ENCODE results near the gene SCN3A. TPM values are rescaled to one million over a fixed set of nuclear protein-coding genes. Genes with fewer than 3 reads are reported as not detected.

Gene SCN3A
- total and polyA plus RNA-seq, 2 of the 13 experiments (the other 11 are each of a cell fraction or from before 2014, with no cell fraction given): not detected

- in situ Hi-C loops (cut with HindIII; ENCODE audit: extremely low pct_ligation_motif_present, low pct_unique_long_range_greater_than_20kb) (no loop called here), intact Hi-C loops (cut with micrococcal nuclease; ENCODE audit: unreplicated experiment) (no loop called here)
- H3K27ac ChIP-seq (ENCODE audit: extremely low read length, insufficient read depth, low read length): no peak overlapping the region
- FAIRE-seq (no peak), ATAC-seq (no peak), DNase-seq (ENCODE audit: low spot score) (no peak)
- ChIA-PET CTCF (ENCODE audit: low intra/inter-chr PET ratio, low total read pairs) (no interaction called here), POLR2A (no interaction called here)
- H3K79me2 ChIP-seq (ENCODE audit: insufficient read depth, low read length): no peaks in the 10 kb centered on the region
- 6% methylated on average over 2 of the region's 2 CpGs for WGBS (ENCODE audit: low lambda C conversion rate)
- H2AFZ ChIP-seq (ENCODE audit: low read length): no peak overlapping the region
- H3K4me2 ChIP-seq (ENCODE audit: low read depth, low read length): no peak overlapping the region
- no peaks in the 10 kb centered on the region for H3K36me3 ChIP-seq (replicated peaks in 1 of 2; ENCODE audit: control insufficient read depth in 1 of 2, insufficient read depth in 2 of 2, low read length in 2 of 2)
- H4K20me1 ChIP-seq (ENCODE audit: insufficient read depth, low read length): no peaks in the 10 kb centered on the region
- no peaks in the 10 kb centered on the region for H3K27me3 ChIP-seq (ENCODE audit: control insufficient read depth in 1 of 2, insufficient read depth in 2 of 2, low read length in 2 of 2)
- BruUV-seq (replicated peaks): no TSS peak
- H3K9ac ChIP-seq (ENCODE audit: insufficient read depth, low read depth, low read length): no peak overlapping the region
- no peaks in the 10 kb centered on the region for H3K4me1 ChIP-seq (ENCODE audit: insufficient read depth, low read length)
- no peak overlapping the region for H3K4me3 ChIP-seq (replicated peaks in 1 of 3; ENCODE audit: insufficient read depth in 1 of 3, low read depth in 2 of 3, low read length in 3 of 3)
- H3K9me3 ChIP-seq (ENCODE audit: low read length): no peaks in the 10 kb centered on the region
- TF ChIP-seq NFKBIZ (CRISPR knock-in tag; IDR thresholded peaks at IDR 0.05) (no peak), STAG1 (CRISPR knock-in tag; IDR thresholded peaks at IDR 0.05) (no peak), ZNF513 (CRISPR knock-in tag; conservative IDR thresholded peaks at IDR 0.05) (no peak)
These were observed 33.2 kb upstream of the SCN3A start for GRCh38 chr2:165237056-165237455.

- Histone ChIP-seq H2AFZ (ENCODE audit: low read length) (no peak overlapping the region), H3K4me3 (replicated peaks in 1 of 3; ENCODE audit: insufficient read depth in 1 of 3, low read depth in 2 of 3, low read length in 3 of 3) (no peak overlapping the region), H3K9ac (ENCODE audit: insufficient read depth, low read depth, low read length) (no peak overlapping the region), H4K20me1 (ENCODE audit: insufficient read depth, low read length) (no peaks in the 10 kb centered on the region), H3K4me1 (ENCODE audit: insufficient read depth, low read length) (no peaks in the 10 kb centered on the region), H3K79me2 (ENCODE audit: insufficient read depth, low read length) (no peaks in the 10 kb centered on the region), H3K36me3 (replicated peaks in 1 of 2; ENCODE audit: control insufficient read depth in 1 of 2, insufficient read depth in 2 of 2, low read length in 2 of 2) (no peaks in the 10 kb centered on the region), H3K9me3 (ENCODE audit: low read length) (no peaks in the 10 kb centered on the region), H3K27ac (ENCODE audit: extremely low read length, insufficient read depth, low read length) (no peak overlapping the region), H3K27me3 (ENCODE audit: control insufficient read depth in 1 of 2, insufficient read depth in 2 of 2, low read length in 2 of 2) (no peaks in the 10 kb centered on the region), H3K4me2 (ENCODE audit: low read depth, low read length) (no peak overlapping the region)
- in situ Hi-C loops (cut with HindIII; ENCODE audit: extremely low pct_ligation_motif_present, low pct_unique_long_range_greater_than_20kb) (no loop called here), intact Hi-C loops (cut with micrococcal nuclease; ENCODE audit: unreplicated experiment) (no loop called here)
- no peak for DNase-seq (ENCODE audit: low spot score)
- ChIA-PET CTCF (ENCODE audit: low intra/inter-chr PET ratio, low total read pairs) (no interaction called here), POLR2A (no interaction called here)
- BruUV-seq (replicated peaks): no TSS peak
- no peak for ATAC-seq
- FAIRE-seq: no peak
- 2% methylated on average over 1 of the region's 1 CpG for WGBS (ENCODE audit: low lambda C conversion rate)
- no peak for TF ChIP-seq ZNF784 (CRISPR knock-in tag; IDR thresholded peaks at IDR 0.05; ENCODE audit: borderline replicate concordance)
- no peak for TF ChIP-seq ZHX1 (CRISPR knock-in tag; IDR thresholded peaks at IDR 0.05; ENCODE audit: low read depth)
- TF ChIP-seq ZZZ3 (CRISPR knock-in tag; IDR thresholded peaks at IDR 0.05; ENCODE audit: borderline replicate concordance): no peak
- no peak for TF ChIP-seq ARNT (IDR thresholded peaks at IDR 0.05)
- TF ChIP-seq ZNF546 (CRISPR knock-in tag; conservative IDR thresholded peaks at IDR 0.05): no peak
- TF ChIP-seq FOXO1 (CRISPR knock-in tag; IDR thresholded peaks at IDR 0.05): no peak
- no peak for TF ChIP-seq JARID2 (CRISPR knock-in tag; IDR thresholded peaks at IDR 0.05; ENCODE audit: insufficient replicate concordance)
- TF ChIP-seq ZNF260 (CRISPR knock-in tag; IDR thresholded peaks at IDR 0.05; ENCODE audit: borderline replicate concordance, low read depth): no peak
- TF ChIP-seq ZNF670 (CRISPR knock-in tag; IDR thresholded peaks at IDR 0.05; ENCODE audit: borderline replicate concordance): no peak
- TF ChIP-seq KLF15 (CRISPR knock-in tag; IDR thresholded peaks at IDR 0.05; ENCODE audit: borderline replicate concordance): no peak
These were observed 23.7 kb upstream of the SCN3A start for GRCh38 chr2:165227571-165227970.

Data from HepG2 (cell line).